Right lobe of liver (tissue), 6 donors: ENCODE data around the gene TSPAN8. TPM values are rescaled to one million over a fixed set of nuclear protein-coding genes. Genes with fewer than 3 reads are reported as not detected.
"Not testable (repeated sequence)": the region's sequence is repeated elsewhere in the genome, so short reads cannot be mapped to it uniquely, and the experiment has no call there.

ENCODE experiments used
- ATAC-seq, 4 donors: fragments of 200-7000 bp; cut with Tn5 transposase; one replicate each; pipeline ENCODE4 v1.9.1; 2020; ENCODE audit warnings: mild to moderate bottlenecking in 4 of 4, moderate library complexity in 4 of 4
- DNase-seq, 3 donors: peaks; one replicate each; pipeline ENCODE4 v3.0.0-alpha.2; 2020
- H3K27ac ChIP-seq, 3 donors: fragments of 200-600 bp; one replicate each; pipeline ENCODE4 v1.8.0; 2022
- H3K27me3 ChIP-seq, 2 donors: fragments of 200-600 bp; one replicate each; pipeline ENCODE4 v1.8.0; 2022
- H3K36me3 ChIP-seq, 4 donors: fragments of 200-600 bp; sonication (generic) in 1 of 4; one replicate each; pipeline versions ENCODE4 v1.5.1 to v1.8.0; 2017 to 2022; ENCODE audit warnings: control low read depth in 1 of 4
- H3K4me1 ChIP-seq, 4 donors: fragments of 200-600 bp; sonication (generic) in 1 of 4; one replicate each; pipeline versions ENCODE4 v1.5.1 to v1.8.0; 2017 to 2022; ENCODE audit warnings: control low read depth in 1 of 4
- H3K4me3 ChIP-seq, 3 donors: fragments of 200-600 bp; one replicate each; pipeline ENCODE4 v1.8.0; 2022
- H3K9me3 ChIP-seq, 4 donors: fragments of 200-600 bp; sonication (generic) in 1 of 4; one replicate each; pipeline versions ENCODE4 v1.5.1 to v1.8.0; 2017 to 2022; ENCODE audit warnings: control low read depth in 1 of 4
- CTCF ChIP-seq, 4 donors: fragments of 200-600 bp in 3 of 4; fragments of 450-650 bp in 1 of 4; IDR thresholded peaks; one replicate each; pipeline versions ENCODE4 v1.5.1 to v1.8.0; 2016 to 2022; ENCODE audit warnings: antibody characterized with exemption in 4 of 4, mild to moderate bottlenecking in 2 of 4
- POLR2A ChIP-seq: fragments of 450-650 bp; IDR thresholded peaks from one replicate; pipeline ENCODE4 v1.6.1; 2017; ENCODE audit warnings: antibody characterized with exemption, mild to moderate bottlenecking
- WGBS: methylation state at CpG from one replicate; pipeline ENCODE4 v1.1.6; 2018; ENCODE audit warnings: low coverage, low lambda C conversion rate; ENCODE audit not compliant: insufficient coverage; ENCODE audit errors: missing lambda C conversion rate; 5-methylcytosine and 5-hydroxymethylcytosine counted together
- intact Hi-C, 2 donors: fragments of 100-400 bp; cut with DNase I; formaldehyde crosslinking; loops; one replicate each; pipeline versions ENCODE4 v1.11.2 to v1.14.1; 2022
- total RNA-seq, 6 experiments: library from RNA; depleted of rRNA in 2 of 6; stranded (reverse); fragments of >200 nt in 2 of 6; fragmentation: NEBNext Ultra II Directional in 3 of 6; extraction: Animal tissue kit (Norgen Biotek cat#: 25700) in 3 of 6; gene quantifications; one replicate each; pipeline versions ENCODE4 v1.1.0 to v1.2.4, GENCODE V29; 2016 to 2023
- donor health status: DM: no; HTN: yes; CAD: no.
- donor health status: DM: no; HTN: no; CAD: no.
- donor health status: DM: no; HTN: no; CAD: no.
- donor health status: DM: no; HTN: yes; CAD: no.
- donor health status: DM: no; HTN: yes; CAD: no.

Gene TSPAN8
- total RNA-seq, 6 experiments from 2014 or later: 2.0 to 12.6 (median 7.8) TPM

GRCh38 chr12:71125949-71126348, 31.9 kb downstream of the TSPAN8 start:
- intact Hi-C loops: no loop called here
- Histone ChIP-seq H3K4me1 (peaks cover 0 to 5% (median 0%) of the 10 kb centered on the region in 4 donors), H3K36me3 (no peaks in the 10 kb centered on the region), H3K27ac (no peak overlapping the region), H3K4me3 (no peak overlapping the region), H3K9me3 (no peaks in the 10 kb centered on the region), H3K27me3 (no peaks in the 10 kb centered on the region)
- 71% methylated on average over 1 of the region's 1 CpG for WGBS
- peak in 1 of 4 donors; percentile 38 for ATAC-seq
- TF ChIP-seq CTCF (IDR thresholded peaks at IDR 0.05): no peak
- TF ChIP-seq POLR2A: no peak
- no peak for DNase-seq

DNA sequence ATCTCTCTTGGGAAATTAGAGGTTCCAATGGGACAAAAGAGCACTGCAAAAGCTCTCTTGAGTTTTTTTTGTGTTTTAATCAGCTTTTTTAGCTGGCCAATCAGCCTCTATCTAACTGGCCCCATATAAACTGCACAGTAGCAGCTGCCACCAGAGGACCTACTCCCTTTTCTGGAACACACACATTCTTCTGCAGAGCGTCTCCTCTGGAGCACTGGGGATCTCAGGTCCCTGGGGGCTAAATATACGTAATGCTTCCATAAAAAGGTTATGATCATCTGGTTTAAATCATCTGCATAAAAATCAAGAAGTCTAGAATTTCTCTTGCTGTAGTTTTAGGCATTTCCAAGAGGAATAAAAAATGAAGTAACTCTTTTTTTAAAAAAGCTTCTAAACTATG, 32.3 kb downstream of the TSPAN8 start:
- Histone ChIP-seq H3K9me3 (no peaks in the 10 kb centered on the region), H3K36me3 (no peaks in the 10 kb centered on the region), H3K4me1 (peaks cover 0 to 5% (median 0%) of the 10 kb centered on the region in 4 donors), H3K27ac (no peak overlapping the region), H3K27me3 (no peaks in the 10 kb centered on the region), H3K4me3 (no peak overlapping the region)
- intact Hi-C loops: no loop called here
- ATAC-seq: peak; percentile 87 to 96 (median 94)
- no peak for DNase-seq
- peak; percentile 30 to 46 (median 42) for TF ChIP-seq CTCF (IDR thresholded peaks at IDR 0.05)
- TF ChIP-seq POLR2A: no peak
- WGBS: 19% methylated on average over 2 of the region's 2 CpGs

DNA sequence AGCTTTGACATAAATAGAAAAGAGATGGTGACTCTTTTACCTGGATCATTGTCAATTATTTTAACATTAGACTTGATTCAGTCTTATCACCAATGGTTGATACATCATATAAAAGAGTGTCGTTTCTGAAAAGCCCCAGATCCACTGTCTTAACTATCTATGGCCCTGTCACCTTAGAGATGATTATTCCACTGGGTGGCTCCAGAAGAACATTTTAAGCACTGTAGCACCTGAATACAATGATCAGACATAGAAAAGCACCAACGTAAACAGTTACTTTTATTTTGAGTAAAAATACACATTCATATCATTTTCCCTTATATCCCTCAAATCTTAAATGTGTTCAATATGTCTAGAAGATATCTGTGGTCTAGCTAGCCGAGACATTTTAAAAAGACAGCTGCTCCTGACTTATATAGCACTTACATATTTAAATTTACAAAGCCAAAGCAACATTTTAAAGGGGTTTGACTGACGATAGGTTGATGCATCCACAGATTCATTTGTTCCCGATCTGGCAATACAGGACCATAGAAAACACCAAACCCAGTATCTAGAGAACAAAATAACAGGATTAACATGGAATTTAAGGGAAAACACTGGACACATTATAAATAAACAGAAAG, 32.9 kb downstream of the TSPAN8 start:
- ATAC-seq: peak; percentile 87 to 97 (median 96)
- Histone ChIP-seq H3K36me3 (no peaks in the 10 kb centered on the region), H3K4me1 (peaks cover 0 to 5% (median 0%) of the 10 kb centered on the region in 4 donors), H3K27ac (no peak overlapping the region), H3K4me3 (no peak overlapping the region), H3K27me3 (no peaks in the 10 kb centered on the region), H3K9me3 (no peaks in the 10 kb centered on the region)
- no peak for DNase-seq
- intact Hi-C loops: no loop called here
- WGBS: 32% methylated on average over 5 of the region's 5 CpGs
- no peak for TF ChIP-seq POLR2A
- TF ChIP-seq CTCF (IDR thresholded peaks at IDR 0.05): peak; percentile 28 to 50 (median 40)

GRCh38 chr12:71113148-71113547, 44.7 kb downstream of the TSPAN8 start:
- H3K4me3 ChIP-seq, H3K4me1 ChIP-seq, H3K27ac ChIP-seq, ATAC-seq, H3K36me3 ChIP-seq, DNase-seq, H3K27me3 ChIP-seq, intact Hi-C loops, H3K9me3 ChIP-seq: not testable (repeated sequence)
- WGBS: 50% methylated on average over 1 of the region's 1 CpG

GRCh38 chr12:71109834-71110233, 48.0 kb downstream of the TSPAN8 start:
- 90% methylated on average over 2 of the region's 5 CpGs for WGBS

More at GRCh38 chr12:71109834-71110233, 48.0 kb downstream of the TSPAN8 start:
- no peaks in the 10 kb centered on the region for H3K9me3 ChIP-seq
- TF ChIP-seq POLR2A: no peak
- no peak for TF ChIP-seq CTCF (IDR thresholded peaks at IDR 0.05)
- DNase-seq: no peak
- ATAC-seq: no peak
- intact Hi-C loops: no loop called here
- H3K36me3 ChIP-seq: no peaks in the 10 kb centered on the region
- H3K27me3 ChIP-seq: no peaks in the 10 kb centered on the region
- no peak overlapping the region for H3K4me3 ChIP-seq
- H3K4me1 ChIP-seq: no peaks in the 10 kb centered on the region
- H3K27ac ChIP-seq: no peak overlapping the region
